Neural progenitor cell (in vitro differentiated cells): ENCODE results near the gene CXorf58.

Experiments used
- EZH2phosphoT487 ChIP-seq: fragments of 200-600 bp; sonication (generic); IDR thresholded peaks from 2 replicates; pipeline ENCODE4 v1.6.1; 2017; ENCODE audit warnings: antibody characterized with exemption
- TF ChIP-seq, protein P1 (sequence below): fragments of 200-600 bp; sonication (generic); IDR thresholded peaks from 2 replicates; pipeline ENCODE4 v1.5.1; 2017; ENCODE audit warnings: antibody characterized with exemption, mild to moderate bottlenecking

DNA sequence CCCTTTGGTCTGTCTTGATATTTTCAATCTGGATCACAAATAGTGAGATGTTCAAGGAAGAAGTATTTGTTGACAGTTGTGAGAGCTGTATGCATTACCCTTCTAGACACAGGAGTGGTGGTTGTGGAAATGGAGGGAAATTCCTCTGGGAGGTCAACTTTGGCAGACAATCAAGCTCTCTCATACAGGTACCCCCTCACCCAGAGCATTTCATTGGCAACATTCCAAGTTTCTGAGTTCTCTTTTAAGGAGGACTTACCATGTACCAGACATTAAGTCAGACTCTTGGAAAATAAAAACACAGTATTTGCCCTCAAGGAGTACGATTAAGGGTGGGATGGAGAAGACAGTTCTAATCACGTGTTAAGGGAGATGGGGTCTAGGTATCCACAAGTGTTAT lies 73.9 kb downstream of the CXorf58 start:
- TF ChIP-seq, protein P1, sequence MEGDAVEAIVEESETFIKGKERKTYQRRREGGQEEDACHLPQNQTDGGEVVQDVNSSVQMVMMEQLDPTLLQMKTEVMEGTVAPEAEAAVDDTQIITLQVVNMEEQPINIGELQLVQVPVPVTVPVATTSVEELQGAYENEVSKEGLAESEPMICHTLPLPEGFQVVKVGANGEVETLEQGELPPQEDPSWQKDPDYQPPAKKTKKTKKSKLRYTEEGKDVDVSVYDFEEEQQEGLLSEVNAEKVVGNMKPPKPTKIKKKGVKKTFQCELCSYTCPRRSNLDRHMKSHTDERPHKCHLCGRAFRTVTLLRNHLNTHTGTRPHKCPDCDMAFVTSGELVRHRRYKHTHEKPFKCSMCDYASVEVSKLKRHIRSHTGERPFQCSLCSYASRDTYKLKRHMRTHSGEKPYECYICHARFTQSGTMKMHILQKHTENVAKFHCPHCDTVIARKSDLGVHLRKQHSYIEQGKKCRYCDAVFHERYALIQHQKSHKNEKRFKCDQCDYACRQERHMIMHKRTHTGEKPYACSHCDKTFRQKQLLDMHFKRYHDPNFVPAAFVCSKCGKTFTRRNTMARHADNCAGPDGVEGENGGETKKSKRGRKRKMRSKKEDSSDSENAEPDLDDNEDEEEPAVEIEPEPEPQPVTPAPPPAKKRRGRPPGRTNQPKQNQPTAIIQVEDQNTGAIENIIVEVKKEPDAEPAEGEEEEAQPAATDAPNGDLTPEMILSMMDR, result no peak
- no peak for TF ChIP-seq EZH2phosphoT487
